ENCODE data around the gene RBFA. TPM values are rescaled to one million over a fixed set of nuclear protein-coding genes. Genes with fewer than 3 reads are reported as not detected.

Gene RBFA
- total RNA-seq, 1 donor from 2014 or later, result 33.0 TPM

GRCh38 chr18:80041424-80041823 lies 7.2 kb downstream of the RBFA start:
- Histone ChIP-seq H3K4me3 (ENCODE audit: low read depth, low read length) (no peak overlapping the region), H3K27me3 (ENCODE audit: control insufficient read depth, insufficient read depth, low read length) (no peaks in the 10 kb centered on the region), H3K36me3 (ENCODE audit: control insufficient read depth, insufficient read depth, low read length) (peaks cover 3% of the 10 kb centered on the region)
- no peak for DNase-seq (ENCODE audit: low read depth)
- TF ChIP-seq, protein P1, sequence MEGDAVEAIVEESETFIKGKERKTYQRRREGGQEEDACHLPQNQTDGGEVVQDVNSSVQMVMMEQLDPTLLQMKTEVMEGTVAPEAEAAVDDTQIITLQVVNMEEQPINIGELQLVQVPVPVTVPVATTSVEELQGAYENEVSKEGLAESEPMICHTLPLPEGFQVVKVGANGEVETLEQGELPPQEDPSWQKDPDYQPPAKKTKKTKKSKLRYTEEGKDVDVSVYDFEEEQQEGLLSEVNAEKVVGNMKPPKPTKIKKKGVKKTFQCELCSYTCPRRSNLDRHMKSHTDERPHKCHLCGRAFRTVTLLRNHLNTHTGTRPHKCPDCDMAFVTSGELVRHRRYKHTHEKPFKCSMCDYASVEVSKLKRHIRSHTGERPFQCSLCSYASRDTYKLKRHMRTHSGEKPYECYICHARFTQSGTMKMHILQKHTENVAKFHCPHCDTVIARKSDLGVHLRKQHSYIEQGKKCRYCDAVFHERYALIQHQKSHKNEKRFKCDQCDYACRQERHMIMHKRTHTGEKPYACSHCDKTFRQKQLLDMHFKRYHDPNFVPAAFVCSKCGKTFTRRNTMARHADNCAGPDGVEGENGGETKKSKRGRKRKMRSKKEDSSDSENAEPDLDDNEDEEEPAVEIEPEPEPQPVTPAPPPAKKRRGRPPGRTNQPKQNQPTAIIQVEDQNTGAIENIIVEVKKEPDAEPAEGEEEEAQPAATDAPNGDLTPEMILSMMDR (IDR thresholded peaks at IDR 0.05; ENCODE audit: insufficient read depth, low read length, poor library complexity, severe bottlenecking), result no peak

- TF ChIP-seq, protein P1 (IDR thresholded peaks at IDR 0.05; ENCODE audit: insufficient read depth, low read length, poor library complexity, severe bottlenecking), result no peak
- Histone ChIP-seq H3K4me3 (ENCODE audit: low read depth, low read length) (no peak overlapping the region), H3K36me3 (ENCODE audit: control insufficient read depth, insufficient read depth, low read length) (peaks cover 3% of the 10 kb centered on the region), H3K27me3 (ENCODE audit: control insufficient read depth, insufficient read depth, low read length) (no peaks in the 10 kb centered on the region)
- no peak for DNase-seq (ENCODE audit: low read depth)
Measured at GRCh38 chr18:80042785-80043184, 8.6 kb downstream of the RBFA start.

GRCh38 chr18:80044072-80044471 lies 9.8 kb downstream of the RBFA start:
- DNase-seq (ENCODE audit: low read depth), result no peak
- Histone ChIP-seq H3K27me3 (ENCODE audit: control insufficient read depth, insufficient read depth, low read length) (no peaks in the 10 kb centered on the region), H3K36me3 (ENCODE audit: control insufficient read depth, insufficient read depth, low read length) (peaks cover 3% of the 10 kb centered on the region), H3K4me3 (ENCODE audit: low read depth, low read length) (no peak overlapping the region)
- TF ChIP-seq, protein P1 (IDR thresholded peaks at IDR 0.05; ENCODE audit: insufficient read depth, low read length, poor library complexity, severe bottlenecking), result no peak

- Histone ChIP-seq H3K27me3 (ENCODE audit: control insufficient read depth, insufficient read depth, low read length) (no peaks in the 10 kb centered on the region), H3K36me3 (ENCODE audit: control insufficient read depth, insufficient read depth, low read length) (peaks cover 4% of the 10 kb centered on the region), H3K4me3 (ENCODE audit: low read depth, low read length) (no peak overlapping the region)
- no peak for DNase-seq (ENCODE audit: low read depth)
- TF ChIP-seq, protein P1 (IDR thresholded peaks at IDR 0.05; ENCODE audit: insufficient read depth, low read length, poor library complexity, severe bottlenecking), result no peak
Measured at GRCh38 chr18:80046011-80046410, 11.8 kb downstream of the RBFA start.

- no peak for DNase-seq (ENCODE audit: low read depth)
- TF ChIP-seq, protein P1 (IDR thresholded peaks at IDR 0.05; ENCODE audit: insufficient read depth, low read length, poor library complexity, severe bottlenecking), result no peak
- Histone ChIP-seq H3K27me3 (ENCODE audit: control insufficient read depth, insufficient read depth, low read length) (no peaks in the 10 kb centered on the region), H3K36me3 (ENCODE audit: control insufficient read depth, insufficient read depth, low read length) (peaks cover 4% of the 10 kb centered on the region), H3K4me3 (ENCODE audit: low read depth, low read length) (no peak overlapping the region)
Measured at GRCh38 chr18:80046431-80046830, 12.2 kb downstream of the RBFA start.

- TF ChIP-seq, protein P1 (IDR thresholded peaks at IDR 0.05; ENCODE audit: insufficient read depth, low read length, poor library complexity, severe bottlenecking), result no peak
- Histone ChIP-seq H3K27me3 (ENCODE audit: control insufficient read depth, insufficient read depth, low read length) (no peaks in the 10 kb centered on the region), H3K36me3 (ENCODE audit: control insufficient read depth, insufficient read depth, low read length) (peaks cover 4% of the 10 kb centered on the region), H3K4me3 (ENCODE audit: low read depth, low read length) (no peak overlapping the region)
- no peak for DNase-seq (ENCODE audit: low read depth)
Measured at GRCh38 chr18:80046961-80047541, 12.8 kb downstream of the RBFA start.
